GM10248 (cell line): ENCODE measurements around the gene CDKN1A.

Experiments used
- CTCF ChIA-PET: fragments of 300-600 bp; sonication (Branson Sonifier 250); formaldehyde crosslinking; extraction: SDS; loops from one replicate; lab custom pipeline; 2021; ENCODE audit warnings: antibody characterized with exemption; lab: Yijun Ruan, JAX
- POLR2A ChIA-PET: fragments of 350-650 bp; sonication (Branson Sonifier 250); formaldehyde crosslinking; extraction: SDS; loops from one replicate; lab custom pipeline; 2020; ENCODE audit warnings: antibody characterized with exemption; lab: Yijun Ruan, JAX
- DNase-seq: peaks from one replicate; pipeline ENCODE4 v3.0.0; 2012; ENCODE audit errors: extremely low spot score
- TF ChIP-seq, protein P1 (sequence below): IDR thresholded peaks from 2 replicates; pipeline ENCODE4 v1.5.1; 2012; ENCODE audit warnings: mild to moderate bottlenecking, low read depth; ENCODE audit errors: extremely low read depth, missing control alignments, control extremely low read depth

The CDKN1A gene

GRCh38 chr6:36733300-36733699, 54.8 kb downstream of the CDKN1A start:
- TF ChIP-seq, protein P1, sequence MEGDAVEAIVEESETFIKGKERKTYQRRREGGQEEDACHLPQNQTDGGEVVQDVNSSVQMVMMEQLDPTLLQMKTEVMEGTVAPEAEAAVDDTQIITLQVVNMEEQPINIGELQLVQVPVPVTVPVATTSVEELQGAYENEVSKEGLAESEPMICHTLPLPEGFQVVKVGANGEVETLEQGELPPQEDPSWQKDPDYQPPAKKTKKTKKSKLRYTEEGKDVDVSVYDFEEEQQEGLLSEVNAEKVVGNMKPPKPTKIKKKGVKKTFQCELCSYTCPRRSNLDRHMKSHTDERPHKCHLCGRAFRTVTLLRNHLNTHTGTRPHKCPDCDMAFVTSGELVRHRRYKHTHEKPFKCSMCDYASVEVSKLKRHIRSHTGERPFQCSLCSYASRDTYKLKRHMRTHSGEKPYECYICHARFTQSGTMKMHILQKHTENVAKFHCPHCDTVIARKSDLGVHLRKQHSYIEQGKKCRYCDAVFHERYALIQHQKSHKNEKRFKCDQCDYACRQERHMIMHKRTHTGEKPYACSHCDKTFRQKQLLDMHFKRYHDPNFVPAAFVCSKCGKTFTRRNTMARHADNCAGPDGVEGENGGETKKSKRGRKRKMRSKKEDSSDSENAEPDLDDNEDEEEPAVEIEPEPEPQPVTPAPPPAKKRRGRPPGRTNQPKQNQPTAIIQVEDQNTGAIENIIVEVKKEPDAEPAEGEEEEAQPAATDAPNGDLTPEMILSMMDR = no peak
- ChIA-PET POLR2A (no interaction called here), CTCF (interaction anchor here (1.0 to 2.5 kb wide), 7 partner anchors 9 to 118 kb away, joined by 3 to 14 read pairs (median 6); no protein-coding TSS in a partner anchor)
- DNase-seq = no peak

DNA sequence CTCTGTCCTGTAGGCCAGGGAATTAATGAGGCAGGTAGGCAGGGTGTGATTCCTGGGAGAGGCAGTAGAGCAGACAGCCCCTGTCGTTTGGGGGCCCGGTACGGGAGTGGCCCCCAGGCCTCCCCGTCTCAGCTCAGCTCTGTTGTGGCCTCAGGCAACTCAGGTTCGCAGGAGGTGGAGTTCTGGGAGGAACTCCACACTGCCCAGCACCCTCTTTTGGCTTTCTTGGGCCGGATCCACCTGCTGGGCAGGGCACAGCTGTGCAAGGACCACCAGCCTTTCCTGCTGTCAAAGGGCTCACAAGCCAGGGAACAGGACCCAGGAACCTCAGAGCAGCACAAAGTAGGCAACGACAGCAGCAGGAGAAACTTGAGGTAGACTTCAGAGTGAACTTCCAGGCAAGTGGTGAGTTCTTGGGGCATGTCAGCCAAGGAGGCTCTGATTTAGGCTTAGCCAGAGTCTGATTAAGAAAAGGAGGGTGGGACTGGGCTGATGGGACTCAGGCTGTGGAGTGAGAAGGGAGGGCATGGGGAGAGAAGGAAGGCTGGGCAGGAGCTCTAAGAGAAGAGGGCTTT, 56.1 kb downstream of the CDKN1A start:
- ChIA-PET POLR2A (interaction anchor here (0.6 kb wide), 1 partner anchor 133 kb away, joined by 3 read pairs; no protein-coding TSS in a partner anchor), CTCF (interaction anchor here (0.6 to 2.0 kb wide), 9 partner anchors 10 to 112 kb away, joined by 3 to 9 read pairs (median 3); no protein-coding TSS in a partner anchor)
- no peak for DNase-seq
- TF ChIP-seq, protein P1 = no peak

- DNase-seq = no peak
- ChIA-PET POLR2A (interaction anchor here (0.6 kb wide), 1 partner anchor 134 kb away, joined by 3 read pairs; no protein-coding TSS in a partner anchor), CTCF (interaction anchor here (0.6 to 2.0 kb wide), 8 partner anchors 11 to 113 kb away, joined by 3 to 9 read pairs (median 4); no protein-coding TSS in a partner anchor)
- TF ChIP-seq, protein P1 = no peak
Observed at GRCh38 chr6:36735110-36736071, 56.9 kb downstream of the CDKN1A start.
